HG03439 (cell line): ENCODE results near the gene GRIFIN.
"Not testable (repeated sequence)": the region's sequence is repeated elsewhere in the genome, so short reads cannot be mapped to it uniquely, and the experiment has no call there.

Experiments used
- ATAC-seq: cut with Tn5 transposase; IDR thresholded peaks from one replicate; pipeline ENCODE4 v1.9.1; 2021; ENCODE audit warnings: mild to moderate bottlenecking, moderate library complexity; ENCODE audit not compliant: unreplicated experiment

GRIFIN gene

DNA sequence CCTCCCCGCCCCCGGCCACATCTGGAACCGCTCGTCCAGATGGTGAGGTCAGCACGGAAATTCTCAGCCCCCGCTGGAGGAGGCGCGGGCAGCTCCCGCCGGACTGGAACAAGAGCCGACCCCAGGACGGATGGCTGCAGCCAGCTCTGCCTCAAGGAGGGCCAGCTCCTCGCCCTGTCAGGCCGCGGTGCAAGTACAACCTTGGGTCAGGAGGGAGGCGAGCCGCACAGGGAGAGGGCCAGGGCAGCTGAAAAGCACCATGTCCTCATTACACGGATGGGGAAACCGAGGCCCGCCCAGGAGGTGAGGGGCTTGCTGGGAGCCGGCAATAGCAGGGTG is 3.8 kb upstream of the GRIFIN start:
- ATAC-seq, result no peak

DNA sequence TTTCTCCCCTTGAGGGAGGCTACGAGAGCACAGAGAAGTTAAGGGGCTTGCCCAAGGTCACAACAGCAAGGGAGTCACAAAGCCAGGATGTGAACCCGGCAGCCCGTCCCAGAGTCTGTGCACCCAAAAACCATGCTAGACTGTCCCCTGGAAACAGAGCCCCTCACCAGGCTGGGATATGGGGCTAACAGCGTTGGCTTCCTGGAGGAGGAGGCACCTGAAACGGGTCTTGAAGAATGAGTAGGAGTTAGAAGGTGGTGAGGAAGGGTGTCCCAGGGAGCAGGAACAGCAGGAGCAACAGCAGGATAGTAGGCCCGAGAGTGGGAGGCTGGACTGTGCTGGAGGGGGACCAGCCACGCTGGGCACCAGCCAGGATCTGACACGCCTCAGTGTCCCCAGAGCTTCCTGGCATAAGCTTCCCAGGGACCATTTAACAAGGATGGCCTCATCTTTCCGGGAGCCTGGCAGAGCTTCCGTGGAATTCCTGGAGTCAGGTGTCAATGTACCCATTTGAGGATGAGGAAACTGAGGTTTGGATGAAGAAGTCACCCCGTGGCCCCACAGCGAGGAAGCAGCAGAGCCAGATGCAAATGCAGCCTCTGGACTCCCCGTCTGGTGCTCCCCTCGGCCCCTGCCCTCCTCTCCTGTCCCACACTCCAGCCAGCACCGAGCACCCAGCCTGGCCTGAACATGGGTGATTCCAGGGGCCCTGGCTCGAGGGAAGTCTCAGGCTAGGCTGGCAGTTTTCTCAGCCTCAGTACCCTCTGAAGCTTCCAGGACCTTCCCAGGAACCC is 3.3 kb upstream of the GRIFIN start:
- no peak for ATAC-seq

DNA sequence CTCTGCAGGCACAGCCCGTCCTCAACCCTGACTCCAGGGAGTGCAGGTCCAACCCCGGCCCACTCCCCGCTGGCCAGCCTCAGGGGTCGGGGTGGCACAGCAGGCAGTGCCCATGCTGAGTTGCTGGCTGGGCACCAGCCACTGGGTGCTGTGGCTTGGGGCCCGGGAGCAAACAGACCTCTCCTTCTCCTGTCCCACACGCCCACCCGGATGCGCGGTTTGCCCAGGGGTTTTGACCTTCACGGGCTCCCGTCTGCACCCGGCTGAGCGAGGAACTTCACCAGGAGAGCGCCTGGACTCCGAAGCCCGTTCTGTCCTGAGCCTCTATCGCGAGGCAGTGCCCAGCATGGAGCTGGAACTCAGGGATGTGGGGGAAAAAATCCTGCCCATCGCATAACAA is 2.6 kb upstream of the GRIFIN start:
- ATAC-seq, result no peak

DNA sequence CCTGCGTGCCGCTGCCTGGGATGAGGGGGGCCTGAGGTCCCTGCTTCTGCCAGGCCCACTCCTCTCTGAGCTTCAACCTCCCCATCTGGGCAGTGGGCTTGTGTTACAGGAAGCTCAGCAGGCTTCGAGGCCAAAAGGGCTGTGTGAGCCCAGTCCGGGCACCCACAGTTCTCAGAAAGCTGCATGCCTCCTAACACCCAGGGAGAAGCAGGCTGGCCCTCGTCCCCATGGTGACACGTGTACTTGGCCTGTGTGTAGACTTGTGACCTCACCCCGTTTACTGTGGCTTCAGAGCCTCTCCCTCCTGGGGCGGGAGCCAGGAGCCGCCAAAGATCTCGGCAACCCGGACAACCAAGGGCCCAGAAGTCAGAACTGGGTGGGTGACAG is 2.2 kb upstream of the GRIFIN start:
- ATAC-seq, result no peak

DNA sequence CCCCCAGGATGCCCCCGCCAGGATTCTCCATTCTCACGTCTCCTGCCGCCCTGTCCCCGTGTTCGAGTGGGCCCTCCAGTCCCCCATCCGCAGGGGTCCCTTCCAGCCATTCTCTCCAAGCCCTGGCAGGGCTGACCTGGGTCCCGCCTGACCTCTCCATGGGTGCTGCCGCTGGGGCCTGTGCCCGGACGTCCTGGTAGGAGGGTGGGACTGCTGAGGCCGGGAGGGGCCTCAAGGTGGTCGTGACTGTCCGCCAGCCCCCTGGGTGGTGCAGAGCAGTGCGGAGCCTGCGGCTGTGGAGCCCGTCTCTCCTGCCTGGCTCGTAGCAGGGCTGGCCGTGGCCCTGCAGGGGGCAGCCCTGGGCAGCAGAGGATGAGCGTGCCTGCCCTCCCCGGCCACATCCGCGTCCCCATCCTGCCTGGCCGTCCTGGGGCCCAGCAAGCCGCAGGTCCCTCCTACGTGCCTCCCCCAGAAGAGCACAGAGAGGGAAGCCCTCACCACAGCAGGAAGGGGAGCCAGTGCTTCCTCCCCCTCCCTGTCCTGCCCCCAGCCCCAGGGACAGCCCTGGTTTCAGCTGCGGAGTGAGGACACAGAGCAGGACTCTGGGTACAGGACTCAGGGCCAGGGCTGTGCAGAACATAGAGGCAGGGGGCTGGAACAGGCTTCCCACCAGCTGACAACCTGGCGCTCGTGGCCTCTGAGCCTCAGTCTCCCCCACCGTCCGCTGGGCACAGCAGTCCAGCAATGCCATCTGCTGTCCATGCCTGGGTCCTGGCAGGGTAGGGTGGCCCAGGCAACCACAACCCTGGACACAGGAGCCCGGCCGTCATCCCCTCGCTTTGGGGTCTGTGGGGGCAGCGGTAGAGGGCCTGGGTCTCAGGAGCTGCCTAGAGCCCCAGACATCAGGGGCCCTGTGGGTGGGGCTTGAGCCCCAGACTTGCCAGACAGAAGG is 1.5 kb upstream of the GRIFIN start:
- no peak for ATAC-seq

DNA sequence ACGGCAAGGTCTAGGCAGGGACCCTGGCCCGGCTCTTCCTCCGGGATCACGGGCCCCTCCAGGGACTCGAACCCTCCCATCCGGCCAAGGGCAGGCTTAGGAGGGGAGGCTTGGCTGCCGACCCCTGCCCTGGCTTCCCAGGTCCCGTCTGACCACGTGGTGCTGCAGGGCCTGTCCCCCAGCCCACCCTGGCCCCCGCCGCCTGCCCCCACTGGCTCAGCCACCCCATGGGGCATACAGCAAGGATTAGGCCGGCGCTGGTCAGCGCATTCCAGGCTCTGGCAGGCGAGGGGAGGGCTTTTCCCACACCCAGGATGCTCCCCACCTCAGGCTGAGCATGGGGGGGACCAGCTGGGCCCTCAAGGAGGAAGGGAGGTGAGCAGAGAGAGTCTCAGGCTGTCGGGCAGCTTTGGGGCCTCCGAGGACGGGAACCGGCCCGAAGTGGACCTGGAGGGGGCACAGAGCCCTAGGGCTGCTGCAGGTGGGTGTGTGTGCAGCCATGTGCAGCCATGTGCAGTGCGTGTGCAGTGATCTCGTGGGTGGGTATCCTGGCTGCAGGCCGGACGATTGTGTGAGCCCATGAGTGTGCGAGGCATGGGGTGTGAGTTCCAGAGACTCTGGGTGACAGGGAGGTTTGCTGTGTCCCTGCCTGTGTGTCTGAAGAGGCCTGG is 713 bp upstream of the GRIFIN start:
- ATAC-seq, result no peak

DNA sequence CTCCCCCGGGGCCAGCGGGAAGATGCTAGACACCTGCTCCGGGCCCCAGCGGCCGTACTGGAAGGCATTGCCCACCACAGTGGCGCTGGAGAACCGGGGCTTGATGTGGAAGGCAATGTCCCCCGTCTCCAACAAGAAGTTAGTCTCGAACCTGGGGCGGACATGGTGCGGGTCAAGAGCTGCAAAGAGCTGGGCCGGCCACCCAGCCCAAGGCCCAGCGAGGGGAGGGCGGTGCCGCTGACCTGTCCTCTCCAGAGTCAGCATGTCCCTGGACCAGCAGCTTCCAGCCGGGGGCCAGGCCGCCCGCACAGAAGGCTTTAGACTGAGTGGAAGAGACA is 551 bp downstream of the GRIFIN start:
- no peak for ATAC-seq

DNA sequence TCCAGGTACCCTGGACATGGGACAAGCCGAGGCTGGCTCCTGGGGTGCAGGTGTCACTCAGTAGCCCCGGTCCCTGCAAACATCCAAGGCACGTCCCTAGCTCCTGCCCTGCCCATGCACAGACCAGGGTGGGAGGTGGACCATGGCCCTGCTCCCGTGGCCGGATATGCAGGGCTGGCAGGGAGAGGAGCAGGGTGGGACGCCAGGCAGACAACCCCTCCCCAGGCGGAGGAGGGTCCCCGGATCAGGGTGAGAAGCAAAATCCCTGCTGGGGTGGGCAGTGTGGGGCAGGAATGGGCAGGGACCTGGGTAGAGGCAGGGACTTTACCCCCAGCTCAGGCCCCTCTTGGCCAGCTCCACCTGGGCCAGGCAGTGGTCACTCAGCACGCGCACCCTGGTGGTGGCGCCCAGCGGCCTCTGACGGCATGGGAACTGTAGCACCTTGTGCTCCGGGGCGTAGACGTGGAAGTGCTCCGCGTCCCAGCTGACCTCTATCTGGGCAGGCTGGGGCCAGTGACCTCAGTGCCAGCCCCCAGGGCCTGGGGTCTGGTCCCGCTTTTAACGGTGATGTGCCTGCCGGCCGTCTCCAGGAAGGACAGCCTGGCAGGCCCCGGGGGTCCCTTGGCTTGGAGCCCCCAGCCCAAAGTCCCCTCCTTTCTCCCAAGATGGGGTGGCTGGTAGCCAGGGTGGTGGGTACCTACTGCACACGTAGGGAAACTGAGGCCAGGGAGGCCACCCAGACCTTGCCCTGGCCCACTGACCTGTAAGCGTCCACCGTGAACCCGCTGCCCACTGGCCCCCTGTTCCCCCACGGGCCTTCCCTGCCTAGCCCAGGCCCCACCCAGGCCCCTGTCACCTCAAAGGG is 1.2 kb downstream of the GRIFIN start:
- no peak for ATAC-seq

DNA sequence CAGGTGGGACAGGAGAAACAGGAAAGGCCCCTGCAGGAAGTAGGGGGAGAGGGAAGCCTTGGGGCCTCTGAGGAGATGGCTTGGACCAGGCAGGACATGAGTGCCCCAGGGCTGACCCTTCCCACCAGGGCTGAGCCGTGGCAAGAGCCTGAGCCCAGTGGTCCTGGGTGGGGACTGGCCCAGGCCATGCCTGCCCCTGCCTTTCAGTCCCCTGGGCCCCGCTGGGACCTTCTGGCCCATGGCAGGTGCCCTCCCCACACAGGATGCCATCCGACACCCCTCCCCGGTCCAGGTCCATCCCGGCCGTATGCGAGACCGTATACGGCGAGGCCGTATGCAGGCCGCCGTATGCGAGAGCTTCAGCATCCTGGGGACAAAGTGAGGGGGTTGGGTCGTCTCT is 2.0 kb downstream of the GRIFIN start:
- ATAC-seq, result no peak

DNA sequence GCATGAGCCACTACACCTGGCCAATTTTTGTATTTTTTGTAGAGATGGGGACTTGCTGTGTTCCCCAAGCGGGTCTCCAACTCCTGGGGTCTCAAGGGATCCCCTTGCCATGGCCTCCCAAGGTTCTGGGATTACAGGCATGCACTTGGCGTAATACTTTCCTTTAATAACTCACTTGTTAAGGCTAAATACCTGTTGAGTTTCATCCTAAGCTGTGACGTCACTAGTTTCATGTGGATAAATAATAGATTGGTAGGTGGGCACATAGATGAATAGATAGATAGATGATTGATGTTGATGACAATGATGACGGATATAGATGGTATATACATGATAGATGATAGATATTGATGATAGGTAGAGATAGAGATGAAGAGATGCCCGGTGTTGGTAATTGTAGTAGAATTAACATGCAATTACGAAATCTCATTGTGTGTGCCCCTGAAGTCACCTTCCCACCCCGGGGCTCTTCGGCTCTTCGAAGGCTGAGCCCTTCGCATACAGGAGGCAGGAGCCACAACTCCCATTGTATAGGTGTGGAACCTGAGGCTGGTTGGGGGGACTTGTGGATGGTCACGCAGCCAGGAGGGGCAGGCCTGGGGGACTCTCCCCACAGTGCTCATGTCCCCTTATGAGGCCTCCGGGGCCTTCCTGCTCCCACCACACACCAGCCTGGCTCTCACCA is 2.6 kb downstream of the GRIFIN start:
- no peak for ATAC-seq

DNA sequence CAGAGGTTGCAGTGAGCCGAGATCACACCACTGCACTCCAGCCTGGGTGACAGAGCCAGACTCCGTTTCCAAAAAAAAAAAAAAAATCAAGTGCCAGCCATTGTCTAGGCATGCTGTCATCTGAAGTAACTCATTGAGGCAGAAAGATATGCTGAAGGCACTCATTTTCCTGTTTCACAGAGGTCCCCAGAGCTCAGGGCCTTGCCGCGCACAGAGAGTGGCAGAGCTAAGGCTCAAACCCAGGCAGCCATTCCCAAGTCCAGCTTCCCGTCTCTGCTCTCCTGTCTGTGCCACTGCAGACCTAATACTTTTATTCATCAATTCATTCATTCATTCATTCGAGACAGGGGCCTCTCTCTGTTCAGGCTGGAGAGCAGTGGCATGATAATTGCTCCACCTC is 3.5 kb downstream of the GRIFIN start:
- ATAC-seq, result no peak

DNA sequence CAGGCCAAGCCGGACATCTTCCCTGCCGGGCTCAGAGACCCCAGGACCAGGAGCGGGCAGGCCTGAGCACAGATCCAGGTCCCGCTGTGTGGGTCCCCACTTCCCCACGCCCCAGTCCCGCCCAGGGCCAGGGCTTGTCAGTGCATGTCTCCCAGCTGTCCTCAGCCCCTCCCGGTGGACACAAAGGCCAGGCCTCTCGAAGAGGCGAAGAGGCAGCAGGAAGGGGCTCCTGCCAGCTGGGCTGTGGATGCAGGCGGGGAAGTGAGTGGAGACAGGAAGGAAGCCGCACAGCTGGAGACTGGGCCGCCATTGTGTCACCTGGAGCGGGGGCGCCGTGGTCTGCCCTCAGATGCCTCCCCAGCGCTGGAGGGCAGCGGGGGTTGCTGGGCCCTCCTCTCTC is 4.8 kb downstream of the GRIFIN start:
- no peak for ATAC-seq

DNA sequence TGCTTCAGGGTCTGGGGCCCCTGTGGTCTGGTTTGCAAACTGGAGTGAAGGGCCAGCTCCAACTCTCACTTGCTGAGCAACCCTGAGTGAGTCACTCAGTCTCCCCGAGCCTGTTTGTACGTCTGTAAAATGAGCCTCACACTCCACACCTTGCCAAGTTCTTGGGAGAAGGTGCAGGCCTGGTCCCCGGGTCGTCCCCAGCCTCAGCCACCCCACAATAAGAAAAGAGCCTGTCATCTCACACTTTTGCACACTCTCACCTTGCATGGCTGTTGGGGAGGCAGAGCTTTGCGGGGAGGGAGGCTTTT is 5.2 kb downstream of the GRIFIN start:
- ATAC-seq, result no peak

DNA sequence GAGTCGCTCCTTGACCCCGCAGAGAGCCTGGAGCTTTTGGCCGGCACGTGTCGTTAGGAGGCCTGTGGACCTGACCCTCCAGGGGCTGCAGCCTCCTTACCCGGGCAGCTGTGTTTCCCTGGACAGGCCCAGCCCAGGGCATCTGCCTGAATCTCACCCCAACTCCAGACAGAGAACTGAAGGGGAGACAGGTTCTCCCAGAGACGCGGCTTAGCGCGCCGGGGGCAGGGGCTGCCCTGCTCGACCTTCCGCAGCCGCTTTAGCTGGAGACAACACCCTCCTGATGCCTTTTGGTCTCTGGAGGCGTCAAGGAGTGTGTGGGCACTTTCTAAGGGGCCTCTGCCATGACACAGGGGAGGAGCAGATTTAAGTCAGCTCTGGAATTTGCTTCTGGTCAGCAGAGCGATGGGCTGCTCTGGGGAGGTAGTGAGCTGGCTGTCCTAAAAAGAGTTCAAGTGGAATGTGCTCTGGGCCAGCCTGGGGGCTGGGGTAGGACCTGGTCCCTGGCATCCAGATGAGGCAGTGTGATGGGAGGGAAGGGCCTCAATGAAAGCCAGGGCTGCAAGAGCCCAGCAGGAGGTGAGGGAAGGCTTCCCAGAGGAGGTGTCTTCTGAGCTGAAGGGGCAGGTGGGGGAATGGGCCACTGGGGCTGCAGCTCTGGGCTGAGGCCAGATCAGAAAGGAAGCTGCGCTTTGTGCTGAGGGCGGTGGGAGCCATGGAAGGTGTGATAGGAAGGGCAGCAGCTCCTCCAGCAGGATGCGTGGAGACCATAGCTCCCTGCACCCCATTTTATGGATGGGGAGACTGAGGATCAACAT is 5.8 kb downstream of the GRIFIN start:
- ATAC-seq, result no peak

DNA sequence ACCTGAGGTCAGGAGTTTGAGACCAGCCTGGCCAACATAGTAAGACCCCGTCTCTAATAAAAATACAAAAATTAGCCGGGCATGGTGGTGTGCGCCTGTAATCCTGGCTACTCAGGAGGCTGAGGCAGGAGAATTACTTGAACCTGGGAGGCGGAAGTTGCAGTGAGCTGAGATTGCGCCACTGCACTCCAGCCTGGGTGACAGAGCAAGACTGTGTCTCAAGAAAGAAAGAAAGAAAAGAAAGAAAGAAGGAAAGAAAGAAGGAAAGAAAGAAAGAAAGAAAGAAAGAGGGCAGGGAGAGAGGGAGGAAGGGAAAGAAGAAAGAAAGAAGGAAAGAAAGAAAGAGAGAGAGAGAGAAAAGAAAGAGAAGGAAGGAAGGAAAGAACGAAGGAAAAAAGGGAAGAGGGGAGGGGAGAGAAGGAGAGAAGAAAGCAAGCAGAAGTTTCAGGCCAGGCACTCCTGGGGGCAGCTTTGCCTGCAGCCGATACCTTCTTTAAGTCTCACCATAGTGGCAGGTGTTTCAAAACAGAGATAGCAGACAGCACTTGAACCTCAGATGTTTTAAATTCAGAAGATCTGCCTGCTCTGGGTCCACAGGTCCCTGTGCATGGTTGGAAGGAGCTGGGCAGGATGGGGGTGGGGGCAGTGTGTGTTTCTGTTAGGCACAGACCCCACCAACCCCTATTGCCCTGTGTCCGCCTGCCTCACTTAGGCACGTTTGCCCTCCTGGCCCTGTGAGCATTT is 6.6 kb downstream of the GRIFIN start:
- ATAC-seq, result not testable (repeated sequence)

DNA sequence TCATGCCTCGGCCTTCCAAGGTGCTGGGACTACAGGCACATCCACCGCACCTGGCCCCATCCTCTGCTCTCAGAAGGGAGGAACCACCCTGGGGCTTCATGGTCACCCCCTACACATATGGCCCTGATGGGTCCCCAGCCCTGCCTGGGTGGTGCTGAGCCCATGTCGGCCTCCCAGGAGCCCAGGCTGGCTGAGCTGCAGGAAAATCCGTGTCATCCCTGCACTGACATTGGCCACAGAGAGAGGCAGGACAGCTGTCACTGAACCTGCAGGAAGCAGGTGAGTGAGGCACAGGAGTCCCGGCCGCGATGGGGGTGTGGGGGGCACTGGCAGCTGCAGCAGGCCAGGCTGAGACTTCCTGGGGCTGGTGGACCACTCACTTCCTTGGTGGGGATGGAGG is 8.0 kb downstream of the GRIFIN start:
- ATAC-seq, result no peak

DNA sequence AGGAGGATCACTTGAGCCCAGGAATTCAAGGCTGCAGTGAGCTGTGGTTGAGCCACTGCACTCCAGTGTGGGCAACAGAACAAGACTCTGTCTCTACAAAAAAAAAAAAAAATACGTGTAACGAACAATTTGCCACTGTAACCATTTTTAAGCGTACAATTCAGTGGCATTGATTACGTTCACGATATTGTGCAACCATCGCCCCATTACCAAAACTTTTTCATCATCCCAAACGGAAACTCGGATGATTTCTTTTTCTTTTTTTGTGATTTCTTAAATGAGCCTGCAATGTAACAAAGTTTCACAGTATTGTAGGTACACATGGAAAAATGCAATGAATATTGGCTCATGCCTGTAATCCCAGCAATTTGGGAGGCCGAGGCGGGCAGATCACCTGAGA is 9.5 kb downstream of the GRIFIN start:
- no peak for ATAC-seq

DNA sequence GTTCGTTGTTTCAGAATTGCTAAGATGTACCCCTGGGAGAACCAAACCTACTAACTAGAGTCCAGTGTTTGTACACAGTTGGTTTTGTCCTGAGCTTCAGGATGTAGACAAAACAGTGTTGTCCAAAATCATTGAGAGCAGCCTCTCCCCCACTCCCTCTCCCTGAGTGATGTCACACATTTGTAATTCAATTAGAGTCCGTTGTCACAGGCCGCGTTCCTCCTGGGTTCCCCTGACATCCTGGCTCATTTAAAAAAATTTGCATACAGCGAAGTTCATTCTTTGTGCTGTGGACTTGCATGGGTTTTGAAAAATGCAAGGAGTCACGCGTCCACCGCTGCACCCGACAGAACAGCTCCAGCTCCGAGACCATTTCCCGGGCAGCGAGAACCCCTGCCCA is 10.3 kb downstream of the GRIFIN start:
- ATAC-seq, result no peak

DNA sequence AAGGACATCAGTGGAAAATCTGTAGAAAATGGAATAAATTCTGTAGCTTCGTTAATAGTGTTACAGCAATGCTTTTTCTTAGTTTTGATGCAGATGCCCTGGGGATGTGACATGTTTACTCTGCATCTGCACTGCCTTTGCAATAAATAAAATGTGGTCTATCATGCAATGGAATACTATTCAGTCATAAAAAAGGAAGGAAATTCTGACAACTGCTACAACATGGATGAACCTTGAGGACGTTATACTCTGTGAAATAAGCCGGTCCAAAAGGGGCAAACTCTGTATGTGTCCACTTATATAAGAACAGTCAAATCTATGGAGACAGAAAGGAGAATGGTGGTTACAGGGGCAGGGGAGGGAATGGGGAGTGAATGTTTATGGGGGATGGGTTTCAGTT is 13.5 kb downstream of the GRIFIN start:
- no peak for ATAC-seq
